ENCODE results near the gene LRR1.

DNA sequence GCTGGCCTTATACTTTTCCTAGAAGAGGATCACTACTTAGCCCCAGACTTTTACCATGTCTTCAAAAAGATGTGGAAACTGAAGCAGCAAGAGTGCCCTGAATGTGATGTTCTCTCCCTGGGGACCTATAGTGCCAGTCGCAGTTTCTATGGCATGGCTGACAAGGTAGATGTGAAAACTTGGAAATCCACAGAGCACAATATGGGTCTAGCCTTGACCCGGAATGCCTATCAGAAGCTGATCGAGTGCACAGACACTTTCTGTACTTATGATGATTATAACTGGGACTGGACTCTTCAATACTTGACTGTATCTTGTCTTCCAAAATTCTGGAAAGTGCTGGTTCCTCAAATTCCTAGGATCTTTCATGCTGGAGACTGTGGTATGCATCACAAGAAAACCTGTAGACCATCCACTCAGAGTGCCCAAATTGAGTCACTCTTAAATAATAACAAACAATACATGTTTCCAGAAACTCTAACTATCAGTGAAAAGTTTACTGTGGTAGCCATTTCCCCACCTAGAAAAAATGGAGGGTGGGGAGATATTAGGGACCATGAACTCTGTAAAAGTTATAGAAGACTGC lies 23.4 kb downstream of the LRR1 start:
- TF ChIP-seq, protein P1, sequence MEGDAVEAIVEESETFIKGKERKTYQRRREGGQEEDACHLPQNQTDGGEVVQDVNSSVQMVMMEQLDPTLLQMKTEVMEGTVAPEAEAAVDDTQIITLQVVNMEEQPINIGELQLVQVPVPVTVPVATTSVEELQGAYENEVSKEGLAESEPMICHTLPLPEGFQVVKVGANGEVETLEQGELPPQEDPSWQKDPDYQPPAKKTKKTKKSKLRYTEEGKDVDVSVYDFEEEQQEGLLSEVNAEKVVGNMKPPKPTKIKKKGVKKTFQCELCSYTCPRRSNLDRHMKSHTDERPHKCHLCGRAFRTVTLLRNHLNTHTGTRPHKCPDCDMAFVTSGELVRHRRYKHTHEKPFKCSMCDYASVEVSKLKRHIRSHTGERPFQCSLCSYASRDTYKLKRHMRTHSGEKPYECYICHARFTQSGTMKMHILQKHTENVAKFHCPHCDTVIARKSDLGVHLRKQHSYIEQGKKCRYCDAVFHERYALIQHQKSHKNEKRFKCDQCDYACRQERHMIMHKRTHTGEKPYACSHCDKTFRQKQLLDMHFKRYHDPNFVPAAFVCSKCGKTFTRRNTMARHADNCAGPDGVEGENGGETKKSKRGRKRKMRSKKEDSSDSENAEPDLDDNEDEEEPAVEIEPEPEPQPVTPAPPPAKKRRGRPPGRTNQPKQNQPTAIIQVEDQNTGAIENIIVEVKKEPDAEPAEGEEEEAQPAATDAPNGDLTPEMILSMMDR (IDR thresholded peaks at IDR 0.05): no peak
- no peak for TF ChIP-seq POLR2A (IDR thresholded peaks at IDR 0.05)

All from adrenal gland (tissue), 5 donors.